ENCODE data around the gene ATP6V1G3.
"Not testable (repeated sequence)": the region's sequence is repeated elsewhere in the genome, so short reads cannot be mapped to it uniquely, and the experiment has no call there.

Gene ATP6V1G3

DNA sequence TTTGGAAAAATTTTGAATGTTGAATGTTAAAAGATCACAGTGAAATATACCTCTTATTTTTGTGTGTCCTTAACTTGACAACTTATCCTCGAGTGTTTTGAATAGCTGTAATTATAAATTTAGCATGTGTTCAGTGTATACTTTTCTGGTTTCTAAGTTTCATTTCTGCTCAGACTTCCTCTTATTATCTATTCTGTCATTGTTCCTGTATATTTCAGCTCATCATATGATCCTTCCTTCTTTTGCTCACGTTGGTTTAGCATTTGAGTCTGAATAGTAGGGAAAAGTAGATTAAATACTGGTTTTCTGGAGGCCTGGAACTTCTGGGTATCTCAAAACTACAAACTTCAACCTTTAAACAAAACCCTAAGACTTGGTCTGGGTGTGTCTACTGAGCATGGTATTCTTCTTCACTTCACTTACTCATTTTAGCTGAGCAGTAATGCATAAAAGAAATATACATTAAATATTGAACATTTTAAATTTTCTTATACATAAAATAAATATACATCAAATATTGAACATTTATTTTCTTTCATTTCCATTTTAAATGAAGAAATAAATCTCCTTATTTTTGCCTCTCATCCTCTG, 3.3 kb upstream of the ATP6V1G3 start:
- DNase-seq (ENCODE audit: insufficient read length, low spot score), result no peak
- FAIRE-seq, result peak; percentile 84

DNA sequence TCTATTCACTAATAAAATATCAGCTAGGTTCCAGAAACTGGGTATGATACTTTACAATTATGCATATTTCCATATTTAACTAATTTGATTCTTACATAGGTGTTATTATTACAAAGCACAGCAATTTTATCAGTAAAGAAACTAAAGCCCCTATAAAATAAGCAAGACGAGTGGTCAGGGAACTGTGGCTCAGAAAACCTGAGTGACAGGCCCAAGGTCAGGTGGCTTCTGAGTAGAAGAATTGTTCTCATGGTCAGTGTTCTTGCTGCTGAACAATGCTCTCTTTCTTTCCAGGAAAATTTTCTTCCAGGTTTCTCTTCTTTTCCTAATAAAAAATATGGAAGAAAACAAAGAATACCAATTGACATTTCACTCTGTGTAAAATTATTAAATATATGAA, 2.2 kb upstream of the ATP6V1G3 start:
- DNase-seq (ENCODE audit: insufficient read length, low spot score) (no peak), FAIRE-seq (no peak)

DNA sequence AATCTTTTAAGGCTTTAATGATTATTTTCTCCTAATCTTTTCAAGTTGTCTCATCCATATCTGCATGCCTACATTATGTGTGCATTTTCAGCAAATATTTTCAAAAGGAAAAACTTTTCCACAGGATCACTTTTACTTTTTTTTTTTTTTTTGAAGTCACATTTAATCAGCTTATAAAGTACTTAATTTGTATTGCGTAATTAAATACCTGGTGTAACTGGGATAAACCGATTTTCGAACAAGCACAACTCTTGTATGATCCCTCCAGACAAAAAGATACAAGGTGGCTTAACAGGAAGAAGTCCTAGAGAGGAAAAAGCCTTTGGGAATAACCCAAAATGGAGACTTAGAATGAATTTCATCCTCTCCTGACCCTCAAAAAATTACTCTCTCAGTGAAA, 1.3 kb upstream of the ATP6V1G3 start:
- FAIRE-seq (no peak), DNase-seq (ENCODE audit: insufficient read length, low spot score) (no peak)

DNA sequence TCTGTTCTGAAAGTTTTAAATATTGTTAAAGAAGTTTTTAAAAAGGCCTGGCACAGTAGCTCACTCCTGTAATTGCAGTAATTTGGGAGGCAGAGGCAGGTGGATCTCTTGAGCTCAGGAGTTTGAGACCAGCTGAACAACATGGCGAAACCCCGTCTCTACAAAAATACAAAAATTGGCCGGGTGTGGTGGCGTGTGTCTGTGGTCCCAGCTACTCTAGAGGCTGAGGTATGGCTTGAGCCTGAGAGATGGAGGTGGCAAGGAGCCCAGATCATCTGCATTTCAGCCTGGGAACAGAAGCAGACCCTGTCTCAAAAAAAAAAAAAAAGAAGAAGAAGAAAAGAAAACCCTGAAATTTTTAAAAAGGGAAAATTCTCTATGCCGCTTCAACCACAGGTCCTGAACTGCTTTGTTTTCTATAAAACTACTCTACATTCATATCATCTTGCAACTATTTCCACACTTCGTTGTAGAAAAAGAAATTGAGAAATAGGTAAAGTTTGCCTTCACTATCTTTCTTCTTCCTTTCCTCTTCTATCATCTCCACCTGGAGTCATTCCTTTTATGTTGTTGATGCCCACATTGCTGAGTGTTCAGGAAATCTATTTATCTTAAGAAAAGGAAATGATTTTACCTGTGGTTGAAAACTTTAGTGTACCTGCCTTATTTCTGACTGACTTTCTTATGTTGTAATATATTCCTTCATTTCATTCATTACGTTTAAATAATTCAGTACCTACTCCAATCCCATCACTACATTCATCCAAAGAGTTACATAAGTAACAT, 1.7 kb downstream of the ATP6V1G3 start:
- FAIRE-seq (no peak), DNase-seq (ENCODE audit: insufficient read length, low spot score) (no peak)

DNA sequence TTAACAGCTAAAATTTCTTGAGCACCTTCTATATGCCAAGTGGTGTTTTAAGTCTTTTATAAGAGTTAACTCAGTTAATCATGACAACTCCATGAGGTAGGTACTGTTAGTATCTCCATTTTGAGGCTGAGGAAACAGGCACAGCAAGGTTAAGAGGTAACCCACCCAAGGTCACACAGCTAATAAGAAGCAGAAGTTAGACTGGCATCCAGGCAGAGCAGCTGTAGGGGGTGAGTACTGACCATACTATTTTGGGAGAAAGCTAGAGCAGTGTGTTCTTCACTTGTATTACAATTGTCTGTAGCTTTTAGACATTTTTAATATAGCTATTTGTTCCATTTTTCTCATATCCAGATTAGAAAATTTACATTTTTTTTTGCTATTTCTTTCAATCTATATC, 4.8 kb downstream of the ATP6V1G3 start:
- DNase-seq (ENCODE audit: insufficient read length, low spot score) (no peak), FAIRE-seq (peak; percentile 11)

DNA sequence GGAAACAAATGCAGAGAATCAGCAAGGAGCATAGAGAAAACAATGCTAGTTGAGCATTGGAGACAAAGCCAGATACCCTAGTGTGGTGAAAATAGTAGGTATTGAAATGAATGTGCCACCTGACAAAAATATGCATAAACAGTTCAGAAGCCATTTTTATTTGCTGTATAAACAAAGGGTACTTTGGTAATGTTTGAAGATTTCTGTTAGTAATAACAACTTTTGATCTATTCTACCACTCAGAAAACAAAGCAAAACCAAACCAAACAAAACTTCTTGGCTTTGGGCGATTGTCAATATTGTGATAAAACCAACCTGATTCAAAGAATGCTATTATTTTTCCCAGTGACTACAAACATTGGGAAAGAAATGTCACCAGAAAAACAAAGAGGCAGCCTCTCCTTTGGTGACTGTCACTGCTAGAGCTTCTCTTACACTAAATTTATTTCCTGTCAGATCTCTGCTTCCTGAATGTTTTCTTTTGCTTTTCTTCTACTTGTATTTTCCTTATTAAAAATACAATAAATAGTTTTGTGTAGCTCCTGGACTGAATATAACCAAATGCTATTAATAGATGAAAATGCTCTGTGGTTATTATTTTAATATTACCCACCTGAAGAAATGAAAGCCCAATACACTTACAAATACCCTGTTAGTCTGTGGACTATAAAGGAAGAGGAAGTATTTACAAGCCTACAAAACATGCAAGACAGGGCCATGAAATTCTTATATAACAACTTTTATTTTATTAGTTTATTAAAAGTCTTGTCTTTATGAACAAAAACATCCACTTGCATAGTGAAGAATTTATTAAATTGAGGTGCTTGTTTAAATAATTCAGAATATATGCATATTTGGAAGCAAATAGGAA, 5.7 kb downstream of the ATP6V1G3 start:
- DNase-seq (ENCODE audit: insufficient read length, low spot score) (no peak), FAIRE-seq (peak; percentile 76)

DNA sequence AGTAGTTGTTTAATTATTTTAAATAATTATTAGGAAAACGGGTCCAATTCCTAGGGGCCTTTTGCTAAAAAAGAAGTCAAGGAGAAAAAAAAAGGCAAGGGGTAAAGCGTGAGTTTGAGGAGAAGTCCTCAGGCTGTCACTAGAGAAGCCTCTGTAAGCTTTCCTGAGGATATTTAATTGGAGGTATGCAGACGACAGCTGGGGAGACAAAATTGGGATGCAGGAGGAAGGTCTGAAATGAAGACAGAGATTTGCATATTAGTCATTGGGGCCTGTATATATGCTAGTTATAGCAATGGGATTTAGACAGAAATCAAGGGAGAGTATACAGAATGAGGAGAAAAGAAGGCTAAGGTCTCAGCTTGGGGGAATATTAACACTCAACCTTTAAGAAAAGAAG, 8.6 kb downstream of the ATP6V1G3 start:
- FAIRE-seq (no peak), DNase-seq (ENCODE audit: insufficient read length, low spot score) (no peak)

DNA sequence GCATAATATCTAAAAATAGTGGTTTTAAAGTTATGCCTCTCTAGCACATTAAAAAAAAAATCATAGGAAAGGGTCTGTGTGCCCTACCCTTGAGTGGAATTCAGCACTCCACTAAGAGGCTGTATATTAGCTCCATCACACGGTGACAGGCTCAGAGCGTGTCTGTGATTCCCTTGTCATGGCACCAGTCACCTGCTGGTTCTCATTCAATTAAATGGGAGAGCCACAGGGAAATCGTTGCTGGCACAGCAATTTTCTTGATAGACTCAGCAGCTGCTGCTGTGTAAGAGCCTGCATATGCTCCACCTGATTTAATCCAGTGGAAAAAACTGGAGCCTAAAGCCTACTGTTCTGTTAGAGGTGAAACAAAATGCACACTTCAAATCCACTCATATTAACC, 9.5 kb downstream of the ATP6V1G3 start:
- DNase-seq (ENCODE audit: insufficient read length, low spot score), result no peak
- FAIRE-seq, result no peak

DNA sequence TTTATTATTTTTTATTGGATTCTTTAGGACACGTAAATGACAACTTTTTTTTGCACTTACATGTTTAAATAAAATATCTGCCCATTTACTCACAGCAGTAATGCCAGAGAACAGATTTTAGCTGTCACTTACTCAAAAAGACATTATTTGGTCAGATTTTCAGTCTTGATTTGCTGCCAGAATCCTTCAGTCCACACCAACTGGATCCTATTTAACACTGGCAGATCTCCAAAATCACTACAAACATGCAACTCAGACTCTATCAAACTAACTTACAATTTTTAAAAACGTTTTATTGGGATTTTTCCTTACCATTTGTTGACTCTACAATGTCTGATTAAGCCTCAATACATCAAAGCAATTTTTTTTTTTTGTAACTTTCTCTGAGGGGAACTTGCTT, 11.1 kb downstream of the ATP6V1G3 start:
- DNase-seq (ENCODE audit: insufficient read length, low spot score) (no peak), FAIRE-seq (no peak)

DNA sequence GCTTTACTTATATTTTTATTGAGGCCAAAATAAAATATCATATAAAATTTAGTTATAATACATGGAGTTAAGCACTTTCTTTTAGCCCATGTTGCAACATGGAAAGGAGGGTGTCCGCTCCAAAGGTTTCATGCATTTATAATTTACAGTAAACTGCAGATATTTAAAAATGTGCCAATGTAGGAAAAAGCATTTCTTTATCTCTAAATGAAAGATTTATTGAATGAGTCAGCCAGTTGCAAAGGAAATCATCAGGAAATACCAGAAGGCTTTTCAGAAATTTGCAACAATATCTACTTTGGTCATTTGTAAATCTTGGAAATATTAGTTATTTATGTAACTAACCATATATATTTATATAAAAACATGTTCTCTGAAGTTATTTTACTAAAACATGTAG, 12.1 kb downstream of the ATP6V1G3 start:
- DNase-seq (ENCODE audit: insufficient read length, low spot score), result no peak
- no peak for FAIRE-seq

DNA sequence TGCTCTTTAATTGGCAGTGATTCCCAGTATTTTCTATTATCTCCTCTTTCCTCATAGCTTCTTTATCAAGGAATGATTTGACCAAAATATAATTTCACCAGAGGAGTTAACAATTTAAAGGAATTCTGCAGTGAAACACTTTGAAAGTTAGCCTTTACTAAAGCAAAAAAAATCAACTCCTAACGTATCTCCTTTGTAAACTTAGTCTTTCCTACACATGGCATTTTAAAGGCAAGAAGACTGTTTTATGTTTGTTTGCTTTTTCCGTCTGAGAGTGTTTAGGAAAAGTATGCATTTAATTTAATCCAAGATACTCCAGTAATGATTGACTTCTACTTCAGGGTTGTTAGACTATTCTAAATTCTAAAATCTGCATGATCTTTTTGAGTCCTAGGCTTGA, 15.9 kb downstream of the ATP6V1G3 start:
- DNase-seq (ENCODE audit: insufficient read length, low spot score) (no peak), FAIRE-seq (no peak)

DNA sequence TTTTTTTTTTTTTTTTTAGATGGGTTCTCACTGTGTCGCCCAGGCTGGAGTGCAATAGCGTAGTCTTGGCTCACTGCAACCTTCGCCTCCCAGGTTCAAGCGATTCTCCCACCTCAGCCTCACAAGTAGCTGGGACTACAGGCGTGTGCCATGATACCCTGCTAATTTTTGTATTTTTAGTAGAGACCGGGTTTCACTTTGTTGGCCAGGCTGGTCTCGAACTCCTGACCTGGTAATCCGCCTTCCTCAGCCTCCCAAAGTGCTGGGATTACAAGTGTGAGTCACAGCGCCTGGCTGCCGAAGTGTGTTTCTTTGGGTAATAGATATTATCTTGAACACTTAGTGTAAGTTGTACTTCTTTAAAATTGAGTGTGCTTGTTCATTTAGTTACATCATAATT, 16.4 kb downstream of the ATP6V1G3 start:
- FAIRE-seq, result not testable (repeated sequence)

DNA sequence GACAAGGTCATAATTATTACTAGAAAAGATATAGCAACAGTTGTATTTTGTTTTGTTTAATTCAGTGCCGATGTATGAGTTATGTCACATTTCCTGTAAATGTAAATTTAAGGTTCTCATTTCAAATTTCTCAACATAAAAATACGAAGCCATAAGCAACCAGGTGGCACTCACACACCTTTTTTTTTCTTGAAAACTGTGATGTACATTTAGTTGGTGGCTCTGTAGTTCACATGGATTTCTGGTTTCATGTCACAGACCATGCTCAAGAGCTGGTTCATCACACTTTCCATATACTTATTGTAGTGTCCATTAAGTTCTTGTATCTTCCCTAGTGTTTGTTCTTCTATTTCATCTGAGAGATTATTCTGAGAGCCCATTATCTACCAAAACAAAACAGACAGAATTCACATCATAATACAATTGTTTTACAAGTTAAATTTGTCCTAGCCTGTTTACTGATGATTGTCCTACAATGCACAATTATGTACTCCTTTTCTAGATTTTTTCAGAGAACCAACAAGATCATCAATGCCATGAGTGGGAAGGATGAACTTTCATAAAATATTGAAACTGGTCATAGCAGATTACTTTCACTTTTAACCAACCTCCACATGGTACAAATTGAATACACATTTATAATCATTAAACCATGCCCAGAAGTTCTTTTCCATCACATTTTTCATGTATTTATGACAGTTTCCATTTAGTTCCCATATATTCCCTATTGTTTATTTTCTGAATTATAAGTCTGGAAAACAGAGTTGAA, 17.1 kb downstream of the ATP6V1G3 start:
- DNase-seq (ENCODE audit: insufficient read length, low spot score) (no peak), FAIRE-seq (peak; percentile 4)

More for the DNA sequence above, 16.4 kb downstream of the ATP6V1G3 start:
- not testable (repeated sequence) for DNase-seq (ENCODE audit: insufficient read length, low spot score)

DNA sequence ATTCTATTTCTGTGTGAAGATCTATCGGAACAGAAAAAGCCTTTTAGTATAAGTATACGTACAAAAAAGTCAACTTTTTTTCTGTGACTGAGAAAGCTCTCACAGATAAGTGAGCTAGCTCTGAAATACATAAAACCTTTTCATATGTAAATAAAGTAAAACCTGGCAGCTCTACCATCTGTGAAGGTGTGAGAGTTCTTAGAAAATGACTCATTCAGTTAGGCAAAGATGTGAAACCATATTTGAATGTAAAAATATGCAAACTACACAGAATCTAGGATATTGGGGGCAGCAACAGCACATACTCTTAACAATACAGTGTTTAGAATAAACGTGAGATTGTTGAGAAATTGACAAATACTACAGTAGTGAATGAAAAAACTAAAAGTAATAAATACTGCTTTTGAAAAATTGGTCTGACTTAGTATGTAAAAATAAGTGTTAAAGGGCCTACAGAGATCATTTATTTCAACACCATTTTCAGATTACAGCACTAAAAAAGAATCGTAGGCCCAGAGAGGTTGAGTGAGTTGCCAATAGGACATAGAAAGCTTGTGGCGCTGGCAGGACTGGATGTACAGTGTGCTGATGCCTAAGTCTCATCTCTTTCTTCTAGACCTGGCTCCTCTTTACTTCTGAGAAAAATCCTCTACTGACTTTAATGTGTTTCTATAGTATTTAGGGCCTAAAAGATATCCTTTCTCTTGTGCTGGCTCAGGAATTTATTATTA, 19.8 kb downstream of the ATP6V1G3 start:
- FAIRE-seq, result peak; percentile 75
- peak; percentile 13 for DNase-seq (ENCODE audit: insufficient read length, low spot score)

DNA sequence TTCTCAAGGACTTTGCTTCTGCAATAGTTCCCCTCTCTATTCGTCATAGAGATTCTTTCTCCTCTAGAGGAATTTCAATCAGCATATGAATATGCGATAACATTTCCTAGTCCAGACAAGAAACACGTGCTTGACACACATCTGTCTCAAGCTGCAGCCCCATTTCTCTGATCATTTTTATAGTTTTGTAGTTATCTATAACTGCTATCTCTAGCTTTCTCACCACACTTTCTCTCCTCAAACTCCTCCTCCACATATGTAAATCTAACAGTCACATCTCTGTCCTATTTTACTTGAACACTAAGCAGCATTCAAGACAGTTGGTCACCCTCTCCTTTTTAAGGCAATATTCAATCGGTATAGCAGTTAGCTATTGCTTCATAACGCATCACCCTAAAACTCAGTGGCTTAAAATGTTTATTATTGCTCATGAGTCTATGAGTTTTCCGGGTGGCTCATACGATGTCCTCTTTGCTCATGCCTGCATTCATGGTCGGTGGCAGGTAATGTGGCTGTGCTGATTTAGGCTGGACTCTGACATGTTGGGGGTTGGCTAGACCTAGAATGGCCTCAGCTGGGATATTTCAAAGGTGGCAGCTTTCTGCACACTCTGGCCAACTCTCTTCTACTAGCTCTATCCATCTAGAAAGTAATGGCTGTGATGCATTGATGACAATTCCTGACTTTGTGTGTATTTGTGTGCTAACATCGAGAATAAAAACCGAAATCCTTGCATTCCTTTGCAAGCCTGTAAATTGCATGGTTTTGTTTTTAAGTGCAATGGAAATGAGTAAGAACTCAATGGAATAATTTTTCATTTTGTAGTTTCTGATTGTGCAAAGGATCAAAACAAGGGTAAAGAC, 20.6 kb downstream of the ATP6V1G3 start:
- DNase-seq (ENCODE audit: insufficient read length, low spot score) (no peak), FAIRE-seq (peak; percentile 49)

DNA sequence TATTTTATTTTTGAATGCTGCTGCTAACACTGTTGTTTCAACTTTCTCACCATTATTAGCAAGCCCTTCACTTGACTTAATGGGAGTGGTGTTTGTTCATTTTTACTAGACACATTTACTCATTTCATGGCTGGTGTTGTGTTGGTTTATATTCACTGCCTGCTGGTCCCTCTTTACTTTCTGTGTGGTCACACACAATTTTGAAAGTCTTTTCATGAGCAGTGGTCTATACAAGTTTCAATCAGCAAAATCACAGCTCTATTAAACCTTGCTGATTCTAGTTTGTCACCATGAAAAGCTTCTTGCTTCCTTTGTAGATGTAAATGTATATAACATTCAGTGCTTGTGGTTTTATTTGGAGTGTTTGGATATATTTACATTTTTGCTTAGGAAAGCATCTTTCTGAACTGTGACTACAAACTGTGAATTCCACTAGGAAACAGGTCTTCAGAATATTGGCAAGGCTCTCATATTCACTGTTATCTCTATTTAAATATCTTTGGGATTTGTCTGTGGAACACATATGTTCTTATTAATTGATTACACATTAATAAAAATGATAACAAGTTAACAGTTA, 22.8 kb downstream of the ATP6V1G3 start:
- DNase-seq (ENCODE audit: insufficient read length, low spot score), result no peak
- FAIRE-seq, result peak; percentile 21

DNA sequence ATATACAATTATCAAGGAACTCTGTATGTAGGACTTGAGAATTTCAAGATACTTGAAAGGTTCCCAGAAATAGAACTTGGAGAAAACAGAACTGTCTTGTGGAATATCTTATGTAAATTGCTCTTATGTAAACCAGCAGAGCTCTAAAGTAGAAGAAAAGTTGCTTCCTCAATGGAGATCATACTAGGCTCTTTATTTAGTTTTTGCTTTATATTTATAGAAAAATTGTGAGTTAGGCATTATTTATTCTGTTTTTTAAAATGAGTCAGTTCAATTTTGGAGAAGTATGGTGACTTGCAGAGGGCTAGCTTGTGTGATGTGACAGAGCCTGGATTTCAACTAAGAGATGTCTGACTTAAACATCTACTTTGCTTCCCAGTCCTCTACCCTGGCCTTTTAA, 40.4 kb downstream of the ATP6V1G3 start:
- FAIRE-seq, result no peak
- no peak for DNase-seq (ENCODE audit: insufficient read length, low spot score)

DNA sequence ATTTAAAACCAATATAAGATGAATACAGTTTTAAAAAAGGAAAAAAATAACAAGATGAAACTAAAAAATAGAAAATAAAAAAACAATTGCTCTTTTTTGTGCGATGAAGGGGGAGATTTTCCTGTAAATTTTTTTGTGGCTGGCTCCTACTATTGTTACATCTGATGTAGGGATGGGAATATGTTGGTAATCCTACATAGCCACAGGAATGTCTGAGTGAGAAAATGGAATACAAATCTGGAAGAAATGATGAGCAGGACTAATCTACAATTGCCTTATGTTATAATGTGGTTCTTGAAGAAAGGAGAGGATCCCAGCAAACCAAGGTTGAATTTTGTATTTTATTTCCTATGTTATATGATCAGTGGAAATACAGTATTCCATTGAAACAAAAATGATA, 40.9 kb downstream of the ATP6V1G3 start:
- FAIRE-seq, result no peak
- DNase-seq (ENCODE audit: insufficient read length, low spot score), result no peak

DNA sequence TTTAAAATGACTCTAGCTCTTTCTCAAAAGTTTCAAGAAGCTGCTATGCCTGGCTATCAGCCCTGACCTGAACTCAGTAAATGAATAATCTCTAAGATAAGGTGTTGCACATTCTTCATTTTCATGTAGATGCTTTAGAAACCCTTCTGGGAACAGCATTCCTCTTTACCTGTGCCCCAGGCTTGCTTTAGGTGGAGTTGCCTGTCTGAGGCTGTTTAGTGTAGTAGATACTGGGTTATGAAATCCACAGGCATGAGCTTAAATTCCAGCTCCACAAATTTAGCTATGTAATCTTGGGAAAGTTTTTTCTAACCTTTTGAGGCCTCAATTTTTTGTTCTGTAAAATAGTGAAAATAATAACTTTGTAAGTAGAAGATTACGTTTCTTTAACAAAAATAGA, 41.6 kb downstream of the ATP6V1G3 start:
- DNase-seq (ENCODE audit: insufficient read length, low spot score), result no peak
- no peak for FAIRE-seq
